HCT116 (cell line): ENCODE results near the gene KCNK13. TPM values are rescaled to one million over a fixed set of nuclear protein-coding genes. Genes with fewer than 3 reads are reported as not detected.

Experiments used
- ATAC-seq: fragments of 200-7000 bp; cut with Tn5 transposase; 2 replicates; pipeline ENCODE4 v1.9.1; 2020; ENCODE audit warnings: mild to moderate bottlenecking, moderate library complexity
- BruUV-seq: library from RNA; stranded (reverse); fragments of 400-500 nt; replicated peaks from 2 replicates; lab custom pipeline; 2021; lab: Mats Ljungman, UMichigan
- CTCF ChIA-PET: fragments of 300-600 bp; sonication (Branson Sonifier 250); formaldehyde crosslinking; loops from one replicate; lab custom pipeline; 2021; ENCODE audit warnings: antibody characterized with exemption; lab: Charles Lee
- POLR2A ChIA-PET: fragments of 300-600, 350-600 bp; sonication (Branson Sonifier 250); formaldehyde crosslinking; loops from one replicate; lab custom pipeline; 2021; ENCODE audit warnings: antibody characterized with exemption; lab: Charles Lee
- RAD21 ChIA-PET, 2 experiments: fragments of 300-600 bp; sonication (Branson Sonifier 250); formaldehyde crosslinking; loops; one replicate each; lab custom pipeline; 2023; ENCODE audit warnings: low total read pairs in 2 of 2; ENCODE audit not compliant: uncharacterized antibody in 2 of 2, unreplicated experiment in 2 of 2, low non-redundant PET in 1 of 2; lab: Charles Lee
- DNase-seq: peaks from one replicate; pipeline ENCODE4 v3.0.0-alpha.2; 2010; ENCODE audit warnings: low read depth, low spot score
- H2AFZ ChIP-seq: fragments of 200-600 bp; shearing (Covaris generic), sonication (generic); 2 replicates; pipeline ENCODE4 v1.6.1; 2017; ENCODE audit warnings: low read depth, mixed run types, mixed read lengths, antibody characterized with exemption, low read length; ENCODE audit not compliant: poor library complexity, severe bottlenecking
- H3K27ac ChIP-seq: 2 replicates; pipeline ENCODE4 v1.5.1; 2012; ENCODE audit warnings: low read depth, low read length
- H3K27me3 ChIP-seq: fragments of 200-600 bp; sonication (generic); 2 replicates; pipeline ENCODE4 v1.6.1; 2016; ENCODE audit warnings: mixed run types, low read length, mixed read lengths; ENCODE audit not compliant: insufficient read depth
- H3K36me3 ChIP-seq, 2 experiments: fragments of 200-500 bp in 1 of 2; fragments of 200-600 bp in 1 of 2; sonication (Bioruptor generic) in 1 of 2; sonication (generic) in 1 of 2; 2 replicates each; pipeline versions ENCODE4 v1.5.1 to v1.6.1; 2014 to 2016; ENCODE audit warnings: low read length in 2 of 2, inconsistent platforms in 1 of 2, mixed read lengths in 1 of 2, mixed run types in 1 of 2; ENCODE audit not compliant: insufficient read depth in 2 of 2, control insufficient read depth in 1 of 2
- H3K4me1 ChIP-seq, 2 experiments: fragments of 200-600 bp in 1 of 2; sonication (generic) in 1 of 2; 2 replicates each; pipeline versions ENCODE4 v1.5.1 to v1.6.1; 2012 to 2017; ENCODE audit warnings: low read length in 2 of 2, inconsistent platforms in 1 of 2, mild to moderate bottlenecking in 1 of 2, mixed read lengths in 1 of 2, mixed run types in 1 of 2, moderate library complexity in 1 of 2; ENCODE audit not compliant: insufficient read depth in 2 of 2, control insufficient read depth in 1 of 2
- H3K4me2 ChIP-seq: fragments of 200-600 bp; sonication (generic); 2 replicates; pipeline ENCODE4 v1.6.1; 2017; ENCODE audit warnings: mixed run types, low read length, mixed read lengths
- H3K4me3 ChIP-seq, 2 experiments: fragments of 200-600 bp in 1 of 2; sonication (generic) in 1 of 2; replicated peaks in 1 of 2; 2 replicates each; pipeline ENCODE4 v1.5.1; 2011 to 2016; ENCODE audit warnings: low read length in 2 of 2, control low read depth in 1 of 2, low read depth in 1 of 2, mild to moderate bottlenecking in 1 of 2, mixed read lengths in 1 of 2, mixed run types in 1 of 2
- H3K79me2 ChIP-seq: fragments of 200-600 bp; sonication (generic); 2 replicates; pipeline ENCODE4 v1.6.1; 2017; ENCODE audit warnings: mild to moderate bottlenecking, mixed run types, low read length, moderate library complexity, mixed read lengths; ENCODE audit not compliant: insufficient read depth
- H3K9ac ChIP-seq: fragments of 200-600 bp; sonication (generic); 2 replicates; pipeline ENCODE4 v1.6.1; 2016; ENCODE audit warnings: low read length, mixed read lengths
- H3K9me2 ChIP-seq: fragments of 200-600 bp; sonication (generic), shearing (Covaris generic); 2 replicates; pipeline ENCODE4 v1.6.1; 2017; ENCODE audit warnings: mixed run types, mild to moderate bottlenecking, moderate library complexity; ENCODE audit not compliant: insufficient read depth
- H3K9me3 ChIP-seq, 2 experiments: fragments of 200-500 bp in 1 of 2; fragments of 200-600 bp in 1 of 2; sonication (Bioruptor generic) in 1 of 2; sonication (generic) in 1 of 2; 2 replicates each; pipeline ENCODE4 v1.6.1; 2014 to 2017; ENCODE audit warnings: low read length in 2 of 2, mixed read lengths in 2 of 2, inconsistent platforms in 1 of 2, low read depth in 1 of 2, mild to moderate bottlenecking in 1 of 2, mixed run types in 1 of 2, moderate library complexity in 1 of 2; ENCODE audit not compliant: control insufficient read depth in 1 of 2, insufficient read depth in 1 of 2
- H4K20me1 ChIP-seq: fragments of 200-600 bp; sonication (generic), shearing (Covaris generic); 2 replicates; pipeline ENCODE4 v1.6.1; 2017; ENCODE audit warnings: mixed run types, mild to moderate bottlenecking, moderate library complexity; ENCODE audit not compliant: insufficient read depth
- CEBPB ChIP-seq: IDR thresholded peaks from 2 replicates; pipeline ENCODE4 v1.6.1; 2012; ENCODE audit warnings: low read depth
- EGR1 ChIP-seq: IDR thresholded peaks from 2 replicates; pipeline ENCODE4 v1.6.1; 2012; ENCODE audit warnings: low read depth
- EZH2 ChIP-seq: fragments of 200-600 bp; sonication (generic); IDR thresholded peaks from 2 replicates; pipeline ENCODE4 v1.6.1; 2017; ENCODE audit warnings: antibody characterized with exemption, mixed run types
- POLR2A ChIP-seq: IDR thresholded peaks from 2 replicates; pipeline ENCODE4 v1.7.0; 2011; ENCODE audit warnings: borderline replicate concordance; ENCODE audit not compliant: insufficient read depth, insufficient read length; ENCODE audit errors: extremely low read depth
- POLR2AphosphoS5 ChIP-seq: IDR thresholded peaks from 2 replicates; pipeline ENCODE4 v1.6.1; 2011; ENCODE audit warnings: mild to moderate bottlenecking, low read depth, low read length, moderate library complexity
- SIN3A ChIP-seq: IDR thresholded peaks from 2 replicates; pipeline ENCODE4 v1.6.1; 2012; ENCODE audit warnings: low read depth
- SP1 ChIP-seq: IDR thresholded peaks from 2 replicates; pipeline ENCODE4 v1.6.1; 2012; ENCODE audit warnings: low read depth
- SRF ChIP-seq: IDR thresholded peaks from 2 replicates; pipeline ENCODE4 v1.6.1; 2012; ENCODE audit warnings: low read depth
- TCF7L2 ChIP-seq: IDR thresholded peaks from 2 replicates; pipeline ENCODE4 v1.7.0; 2011; ENCODE audit warnings: borderline replicate concordance, inconsistent platforms; ENCODE audit not compliant: insufficient read depth, insufficient read length; ENCODE audit errors: extremely low read depth
- ZFX ChIP-seq: fragments of 450-650 bp; IDR thresholded peaks from 2 replicates; pipeline ENCODE4 v1.6.1; 2017
- intact Hi-C: fragments of 100-400 bp; cut with micrococcal nuclease; formaldehyde crosslinking; loops from 2 replicates; pipeline ENCODE4 v1.10.0; 2022
- total RNA-seq: library from RNA; stranded (reverse); gene quantifications from one replicate; pipeline ENCODE4 v1.2.1, GENCODE V29; 2021; ENCODE audit not compliant: unreplicated experiment
- TF ChIP-seq, protein P1 (sequence below): IDR thresholded peaks from 2 replicates; pipeline ENCODE4 v1.6.1; 2012
- TF ChIP-seq, protein P2 (sequence below): IDR thresholded peaks from 2 replicates; pipeline ENCODE4 v1.6.1; 2012; ENCODE audit warnings: low read depth
- TF ChIP-seq, protein P3 (sequence below), 3 experiments: fragments of 200-600 bp in 1 of 3; sonication (generic) in 1 of 3; IDR thresholded peaks in 2 of 3; conservative IDR thresholded peaks in 1 of 3; 2 replicates each; pipeline ENCODE4 v1.5.1; 2012 to 2017; ENCODE audit warnings: low read depth in 2 of 3, low read length in 2 of 3, antibody characterized with exemption in 1 of 3, borderline replicate concordance in 1 of 3, control low read depth in 1 of 3, mild to moderate bottlenecking in 1 of 3, mixed read lengths in 1 of 3, mixed run types in 1 of 3, moderate library complexity in 1 of 3; ENCODE audit not compliant: insufficient read depth in 1 of 3

The KCNK13 gene
- total RNA-seq, 1 experiment from 2014 or later, result 2.2 TPM

DNA sequence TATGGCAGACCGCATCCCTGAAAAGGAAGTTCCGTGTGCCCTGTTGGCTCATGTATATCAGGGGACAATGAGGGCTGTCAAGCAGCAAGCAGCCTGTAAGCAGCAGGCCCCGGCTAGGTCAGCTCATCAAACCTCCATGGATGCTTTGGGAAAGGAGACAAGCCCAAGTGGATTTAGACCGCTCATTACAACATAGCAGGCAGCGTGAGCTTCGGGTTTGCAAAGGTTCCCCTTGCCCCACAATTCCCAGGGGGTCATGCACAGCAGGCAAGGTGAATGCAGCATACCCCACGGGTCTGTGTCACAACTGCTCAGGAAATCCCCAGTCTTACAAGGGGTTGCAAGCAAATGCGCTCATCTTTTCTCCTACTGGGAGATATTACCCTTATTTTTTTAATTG is 54.6 kb downstream of the KCNK13 start:
- no peak overlapping the region for H3K27ac ChIP-seq
- BruUV-seq, result no TSS peak

DNA sequence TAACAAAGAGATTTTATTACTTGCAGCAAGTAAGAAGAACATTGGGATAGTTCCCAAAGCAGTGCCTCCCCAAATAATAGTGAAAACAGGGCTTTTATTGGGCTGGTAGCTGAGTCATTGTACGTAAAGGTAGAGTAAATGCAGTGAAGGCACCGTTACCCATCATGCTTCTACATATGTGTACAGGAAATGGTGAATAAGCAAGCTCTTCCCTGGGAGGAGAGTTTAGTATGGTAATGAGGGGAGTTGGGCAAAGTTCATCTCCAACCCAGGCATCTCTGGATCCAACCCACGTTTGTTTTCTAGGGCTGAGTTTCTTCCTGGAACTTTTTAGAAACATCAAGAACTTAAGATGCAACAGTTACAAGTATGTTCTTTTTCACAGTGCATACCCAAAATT is 56.2 kb downstream of the KCNK13 start:
- H3K9me3 ChIP-seq, result no peaks in the 10 kb centered on the region
- H3K4me3 ChIP-seq, result no peak overlapping the region
- H3K4me1 ChIP-seq, result no peaks in the 10 kb centered on the region; a peak in 1 of 4 replicates
- no peak overlapping the region for H3K4me2 ChIP-seq
- BruUV-seq, result no TSS peak
- H3K79me2 ChIP-seq, result no peaks in the 10 kb centered on the region
- no peaks in the 10 kb centered on the region for H3K27me3 ChIP-seq
- H2AFZ ChIP-seq, result no peak overlapping the region
- H3K27ac ChIP-seq, result no peak overlapping the region
- no peaks in the 10 kb centered on the region for H3K9me2 ChIP-seq
- no peaks in the 10 kb centered on the region for H3K36me3 ChIP-seq
- ChIA-PET RAD21 (no interaction called here), POLR2A (no interaction called here), CTCF (no interaction called here)
- H3K9ac ChIP-seq, result no peak overlapping the region
- ATAC-seq, result no peak
- intact Hi-C loops, result no loop called here
- DNase-seq, result no peak
- H4K20me1 ChIP-seq, result no peaks in the 10 kb centered on the region
- TF ChIP-seq ZFX (no peak), EGR1 (no peak), CEBPB (no peak), POLR2A (no peak), SP1 (no peak), SRF (no peak)
- TF ChIP-seq, protein P1, sequence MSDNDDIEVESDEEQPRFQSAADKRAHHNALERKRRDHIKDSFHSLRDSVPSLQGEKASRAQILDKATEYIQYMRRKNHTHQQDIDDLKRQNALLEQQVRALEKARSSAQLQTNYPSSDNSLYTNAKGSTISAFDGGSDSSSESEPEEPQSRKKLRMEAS, result no peak
- TF ChIP-seq, protein P2, sequence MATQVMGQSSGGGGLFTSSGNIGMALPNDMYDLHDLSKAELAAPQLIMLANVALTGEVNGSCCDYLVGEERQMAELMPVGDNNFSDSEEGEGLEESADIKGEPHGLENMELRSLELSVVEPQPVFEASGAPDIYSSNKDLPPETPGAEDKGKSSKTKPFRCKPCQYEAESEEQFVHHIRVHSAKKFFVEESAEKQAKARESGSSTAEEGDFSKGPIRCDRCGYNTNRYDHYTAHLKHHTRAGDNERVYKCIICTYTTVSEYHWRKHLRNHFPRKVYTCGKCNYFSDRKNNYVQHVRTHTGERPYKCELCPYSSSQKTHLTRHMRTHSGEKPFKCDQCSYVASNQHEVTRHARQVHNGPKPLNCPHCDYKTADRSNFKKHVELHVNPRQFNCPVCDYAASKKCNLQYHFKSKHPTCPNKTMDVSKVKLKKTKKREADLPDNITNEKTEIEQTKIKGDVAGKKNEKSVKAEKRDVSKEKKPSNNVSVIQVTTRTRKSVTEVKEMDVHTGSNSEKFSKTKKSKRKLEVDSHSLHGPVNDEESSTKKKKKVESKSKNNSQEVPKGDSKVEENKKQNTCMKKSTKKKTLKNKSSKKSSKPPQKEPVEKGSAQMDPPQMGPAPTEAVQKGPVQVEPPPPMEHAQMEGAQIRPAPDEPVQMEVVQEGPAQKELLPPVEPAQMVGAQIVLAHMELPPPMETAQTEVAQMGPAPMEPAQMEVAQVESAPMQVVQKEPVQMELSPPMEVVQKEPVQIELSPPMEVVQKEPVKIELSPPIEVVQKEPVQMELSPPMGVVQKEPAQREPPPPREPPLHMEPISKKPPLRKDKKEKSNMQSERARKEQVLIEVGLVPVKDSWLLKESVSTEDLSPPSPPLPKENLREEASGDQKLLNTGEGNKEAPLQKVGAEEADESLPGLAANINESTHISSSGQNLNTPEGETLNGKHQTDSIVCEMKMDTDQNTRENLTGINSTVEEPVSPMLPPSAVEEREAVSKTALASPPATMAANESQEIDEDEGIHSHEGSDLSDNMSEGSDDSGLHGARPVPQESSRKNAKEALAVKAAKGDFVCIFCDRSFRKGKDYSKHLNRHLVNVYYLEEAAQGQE, result no peak

More for the DNA sequence above, 54.6 kb downstream of the KCNK13 start:
- Histone ChIP-seq H3K4me3 (no peak overlapping the region), H4K20me1 (no peaks in the 10 kb centered on the region), H3K9me2 (no peaks in the 10 kb centered on the region), H3K4me1 (peaks cover 14 to 16% of the 10 kb centered on the region in 2 experiments), H3K4me2 (no peak overlapping the region), H2AFZ (no peak overlapping the region), H3K36me3 (no peaks in the 10 kb centered on the region), H3K79me2 (no peaks in the 10 kb centered on the region), H3K9me3 (no peaks in the 10 kb centered on the region), H3K27me3 (no peaks in the 10 kb centered on the region), H3K9ac (no peak overlapping the region)
- POLR2A ChIA-PET, result no interaction called here
- CTCF ChIA-PET, result no interaction called here
- intact Hi-C loops, result no loop called here
- ATAC-seq (no peak), DNase-seq (no peak)
- TF ChIP-seq EGR1 (no peak), POLR2AphosphoS5 (no peak), EZH2 (no peak), POLR2A (no peak), SRF (no peak), TCF7L2 (no peak), SIN3A (no peak)
- TF ChIP-seq, protein P3, sequence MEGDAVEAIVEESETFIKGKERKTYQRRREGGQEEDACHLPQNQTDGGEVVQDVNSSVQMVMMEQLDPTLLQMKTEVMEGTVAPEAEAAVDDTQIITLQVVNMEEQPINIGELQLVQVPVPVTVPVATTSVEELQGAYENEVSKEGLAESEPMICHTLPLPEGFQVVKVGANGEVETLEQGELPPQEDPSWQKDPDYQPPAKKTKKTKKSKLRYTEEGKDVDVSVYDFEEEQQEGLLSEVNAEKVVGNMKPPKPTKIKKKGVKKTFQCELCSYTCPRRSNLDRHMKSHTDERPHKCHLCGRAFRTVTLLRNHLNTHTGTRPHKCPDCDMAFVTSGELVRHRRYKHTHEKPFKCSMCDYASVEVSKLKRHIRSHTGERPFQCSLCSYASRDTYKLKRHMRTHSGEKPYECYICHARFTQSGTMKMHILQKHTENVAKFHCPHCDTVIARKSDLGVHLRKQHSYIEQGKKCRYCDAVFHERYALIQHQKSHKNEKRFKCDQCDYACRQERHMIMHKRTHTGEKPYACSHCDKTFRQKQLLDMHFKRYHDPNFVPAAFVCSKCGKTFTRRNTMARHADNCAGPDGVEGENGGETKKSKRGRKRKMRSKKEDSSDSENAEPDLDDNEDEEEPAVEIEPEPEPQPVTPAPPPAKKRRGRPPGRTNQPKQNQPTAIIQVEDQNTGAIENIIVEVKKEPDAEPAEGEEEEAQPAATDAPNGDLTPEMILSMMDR (IDR thresholded peaks at IDR 0.05 in 2 of 3, conservative IDR thresholded peaks at IDR 0.05 in 1 of 3; ENCODE audit: borderline replicate concordance in 1 of 3, insufficient read depth in 1 of 3, low read depth in 2 of 3, low read length in 2 of 3), result no peak
- RAD21 ChIA-PET, result no interaction called here
